ENCODE data around the gene KCNIP4. TPM values are rescaled to one million over a fixed set of nuclear protein-coding genes. Genes with fewer than 3 reads are reported as not detected.

KCNIP4 gene
- total RNA-seq, 1 experiment from 2014 or later, result not detected

DNA sequence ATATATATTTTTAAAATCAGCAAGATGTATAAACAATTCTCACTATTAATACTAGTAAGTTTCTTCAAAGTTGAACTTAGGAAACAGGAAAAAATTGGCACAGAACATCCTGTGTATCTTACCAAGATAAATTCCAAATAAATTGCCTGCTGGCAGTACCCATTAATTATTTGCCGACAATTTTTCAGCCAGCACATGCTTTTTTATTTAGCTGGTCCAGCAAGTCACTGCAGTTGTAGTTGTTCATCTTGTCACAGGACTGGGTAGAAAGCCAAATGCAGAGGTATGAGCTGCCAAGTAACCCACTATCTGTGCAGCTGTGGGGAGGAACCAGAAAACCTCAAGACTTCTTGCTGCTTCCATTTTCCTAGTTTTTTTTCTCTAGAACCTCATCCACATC lies 1134.9 kb downstream of the KCNIP4 start:
- POLR2A ChIA-PET (ENCODE audit: unreplicated experiment), result no interaction called here
- Histone ChIP-seq H2AFZ (no peak overlapping the region), H3K4me1 (replicated peaks; ENCODE audit: insufficient read depth) (no peaks in the 10 kb centered on the region), H4K20me1 (ENCODE audit: insufficient read depth) (no peaks in the 10 kb centered on the region), H3K4me2 (no peak overlapping the region), H3K27me3 (ENCODE audit: insufficient read depth, low read depth) (no peaks in the 10 kb centered on the region), H3K9me3 (ENCODE audit: insufficient read depth, low read depth) (no peaks in the 10 kb centered on the region), H3F3A (ENCODE audit: insufficient read depth, low read depth) (no peaks in the 10 kb centered on the region), H3K79me2 (ENCODE audit: low read depth) (no peaks in the 10 kb centered on the region), H3K9me2 (ENCODE audit: insufficient read depth) (no peaks in the 10 kb centered on the region), H3K36me3 (ENCODE audit: low read depth) (no peaks in the 10 kb centered on the region), H3K27ac (no peak overlapping the region), H3K4me3 (no peak overlapping the region)
- TF ChIP-seq, protein P1, sequence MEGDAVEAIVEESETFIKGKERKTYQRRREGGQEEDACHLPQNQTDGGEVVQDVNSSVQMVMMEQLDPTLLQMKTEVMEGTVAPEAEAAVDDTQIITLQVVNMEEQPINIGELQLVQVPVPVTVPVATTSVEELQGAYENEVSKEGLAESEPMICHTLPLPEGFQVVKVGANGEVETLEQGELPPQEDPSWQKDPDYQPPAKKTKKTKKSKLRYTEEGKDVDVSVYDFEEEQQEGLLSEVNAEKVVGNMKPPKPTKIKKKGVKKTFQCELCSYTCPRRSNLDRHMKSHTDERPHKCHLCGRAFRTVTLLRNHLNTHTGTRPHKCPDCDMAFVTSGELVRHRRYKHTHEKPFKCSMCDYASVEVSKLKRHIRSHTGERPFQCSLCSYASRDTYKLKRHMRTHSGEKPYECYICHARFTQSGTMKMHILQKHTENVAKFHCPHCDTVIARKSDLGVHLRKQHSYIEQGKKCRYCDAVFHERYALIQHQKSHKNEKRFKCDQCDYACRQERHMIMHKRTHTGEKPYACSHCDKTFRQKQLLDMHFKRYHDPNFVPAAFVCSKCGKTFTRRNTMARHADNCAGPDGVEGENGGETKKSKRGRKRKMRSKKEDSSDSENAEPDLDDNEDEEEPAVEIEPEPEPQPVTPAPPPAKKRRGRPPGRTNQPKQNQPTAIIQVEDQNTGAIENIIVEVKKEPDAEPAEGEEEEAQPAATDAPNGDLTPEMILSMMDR (conservative IDR thresholded peaks at IDR 0.05), result no peak
- no peak for TF ChIP-seq EZH2 (IDR thresholded peaks at IDR 0.05; ENCODE audit: low read depth)
- no TSS peak for BruUV-seq (replicated peaks)
- intact Hi-C loops (cut with micrococcal nuclease; ENCODE audit: unreplicated experiment), result no loop called here
- CTCF ChIA-PET, result interaction anchor here (0.6 kb wide), 1 partner anchor 11 kb away, joined by 4 read pairs; no protein-coding TSS in a partner anchor
- DNase-seq, result no peak

DNA sequence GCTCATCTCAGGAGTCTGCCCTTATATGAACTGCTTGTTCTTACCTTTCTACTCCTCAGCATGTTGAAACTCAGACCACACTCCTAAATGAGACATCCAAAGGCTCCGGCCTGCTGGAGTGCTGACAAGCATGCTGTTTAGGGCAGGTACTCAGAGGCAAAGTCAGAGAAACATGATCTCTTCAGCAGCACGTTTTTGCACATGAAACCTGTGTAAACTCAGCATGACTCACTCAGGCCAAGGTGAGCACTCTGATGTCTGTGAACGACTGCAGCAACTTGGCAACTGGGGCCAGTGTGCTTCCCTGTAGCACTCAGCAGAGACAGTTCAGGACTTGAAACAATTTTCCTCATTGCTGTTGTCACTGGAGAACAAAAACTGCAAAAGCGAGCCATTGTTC lies 1138.8 kb downstream of the KCNIP4 start:
- ChIA-PET CTCF (interaction anchor here (0.7 to 1.3 kb wide), 2 partner anchors 36 to 38 kb away, joined by 3 read pairs; no protein-coding TSS in a partner anchor), POLR2A (ENCODE audit: unreplicated experiment) (no interaction called here)
- no peak overlapping the region for H3K4me2 ChIP-seq
- H3K27me3 ChIP-seq (ENCODE audit: insufficient read depth, low read depth), result no peaks in the 10 kb centered on the region
- no peak overlapping the region for H3K27ac ChIP-seq
- no peak overlapping the region for H2AFZ ChIP-seq
- H3K36me3 ChIP-seq (ENCODE audit: low read depth), result no peaks in the 10 kb centered on the region
- no peaks in the 10 kb centered on the region for H3K79me2 ChIP-seq (ENCODE audit: low read depth)
- H3F3A ChIP-seq (ENCODE audit: insufficient read depth, low read depth), result no peaks in the 10 kb centered on the region
- no peak overlapping the region for H3K4me3 ChIP-seq
- no peaks in the 10 kb centered on the region for H4K20me1 ChIP-seq (ENCODE audit: insufficient read depth)
- BruUV-seq (replicated peaks), result no TSS peak
- intact Hi-C loops (cut with micrococcal nuclease; ENCODE audit: unreplicated experiment), result no loop called here
- no peaks in the 10 kb centered on the region for H3K9me3 ChIP-seq (ENCODE audit: insufficient read depth, low read depth)
- H3K4me1 ChIP-seq (replicated peaks; ENCODE audit: insufficient read depth), result no peaks in the 10 kb centered on the region
- peak; percentile 50 to 52 for DNase-seq
- no peak for TF ChIP-seq EZH2 (IDR thresholded peaks at IDR 0.05; ENCODE audit: low read depth)
- TF ChIP-seq, protein P1 (conservative IDR thresholded peaks at IDR 0.05), result no peak
- no peaks in the 10 kb centered on the region for H3K9me2 ChIP-seq (ENCODE audit: insufficient read depth)

DNA sequence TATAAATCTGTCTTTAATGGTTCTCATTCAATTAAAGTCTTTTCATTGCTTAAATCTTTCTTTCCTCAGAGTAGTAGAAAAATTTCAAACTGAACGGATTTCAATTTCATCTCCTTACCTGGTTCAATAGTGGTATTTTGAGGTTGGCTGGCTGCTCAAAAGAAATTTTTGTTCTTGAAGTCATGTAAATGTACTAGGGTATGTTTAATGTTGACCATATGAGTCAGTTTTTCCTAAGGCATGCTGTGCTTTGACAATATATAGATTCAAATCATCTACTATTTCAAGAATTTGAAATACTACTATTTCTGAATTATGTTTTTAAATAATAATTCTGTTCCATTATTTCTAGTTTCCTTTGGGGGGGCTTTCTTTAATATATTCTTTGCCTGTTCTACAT lies 1142.9 kb downstream of the KCNIP4 start:
- intact Hi-C loops (cut with micrococcal nuclease; ENCODE audit: unreplicated experiment), result no loop called here
- BruUV-seq (replicated peaks), result no TSS peak
- TF ChIP-seq, protein P1 (conservative IDR thresholded peaks at IDR 0.05), result no peak
- TF ChIP-seq EZH2 (IDR thresholded peaks at IDR 0.05; ENCODE audit: low read depth), result no peak
- Histone ChIP-seq H3K27me3 (ENCODE audit: insufficient read depth, low read depth) (no peaks in the 10 kb centered on the region), H3K9me3 (ENCODE audit: insufficient read depth, low read depth) (no peaks in the 10 kb centered on the region), H2AFZ (no peak overlapping the region), H3K4me3 (no peak overlapping the region), H3K4me1 (replicated peaks; ENCODE audit: insufficient read depth) (no peaks in the 10 kb centered on the region), H4K20me1 (ENCODE audit: insufficient read depth) (no peaks in the 10 kb centered on the region), H3K9me2 (ENCODE audit: insufficient read depth) (no peaks in the 10 kb centered on the region), H3K36me3 (ENCODE audit: low read depth) (no peaks in the 10 kb centered on the region), H3F3A (ENCODE audit: insufficient read depth, low read depth) (no peaks in the 10 kb centered on the region), H3K79me2 (ENCODE audit: low read depth) (no peaks in the 10 kb centered on the region), H3K27ac (no peak overlapping the region), H3K4me2 (no peak overlapping the region)
- CTCF ChIA-PET, result no interaction called here
- DNase-seq, result no peak
- POLR2A ChIA-PET (ENCODE audit: unreplicated experiment), result no interaction called here
